Body of pancreas (tissue), 4 donors: ENCODE data around the gene ERG.

Experiments used
- CTCF ChIP-seq, 7 experiments: fragments of 450-650 bp in 4 of 7; fragments of 200-600 bp in 3 of 7; sonication (generic) in 3 of 7; IDR thresholded peaks; one replicate each; pipeline ENCODE4 v1.5.1; 2016 to 2019; ENCODE audit warnings: antibody characterized with exemption in 7 of 7
- POLR2A ChIP-seq, 3 donors: fragments of 450-650 bp; IDR thresholded peaks; one replicate each; pipeline ENCODE4 v1.6.1; 2016; ENCODE audit warnings: antibody characterized with exemption in 3 of 3, mild to moderate bottlenecking in 2 of 3

GRCh38 chr21:38434913-38435533 lies 63.3 kb downstream of the ERG start:
- no peak for TF ChIP-seq CTCF (IDR thresholded peaks at IDR 0.05)
- no peak for TF ChIP-seq POLR2A (IDR thresholded peaks at IDR 0.05)
